Fibroblast of upper back skin (primary cell): ENCODE measurements around the gene TXNL4A.

Source experiments
- DNase-seq: peaks from one replicate; pipeline ENCODE4 v3.0.0-alpha.2; 2013

Gene TXNL4A

GRCh38 chr18:79932907-79933306, 55.5 kb downstream of the TXNL4A start:
- no peak for DNase-seq

GRCh38 chr18:79931475-79931874, 56.9 kb downstream of the TXNL4A start:
- DNase-seq: no peak

- no peak for DNase-seq
Observed at GRCh38 chr18:79930020-79930642, 58.2 kb downstream of the TXNL4A start.

- DNase-seq: no peak
Observed at GRCh38 chr18:79928563-79928960, 59.8 kb downstream of the TXNL4A start.

GRCh38 chr18:79927607-79928562, 60.5 kb downstream of the TXNL4A start:
- no peak for DNase-seq

- no peak for DNase-seq
Observed at GRCh38 chr18:79926715-79927606, 61.4 kb downstream of the TXNL4A start.

- DNase-seq: no peak
Observed at GRCh38 chr18:79926306-79926705, 62.1 kb downstream of the TXNL4A start.

GRCh38 chr18:79924814-79925731, 63.3 kb downstream of the TXNL4A start:
- DNase-seq: no peak

- no peak for DNase-seq
Observed at GRCh38 chr18:79923896-79924585, 64.3 kb downstream of the TXNL4A start.

GRCh38 chr18:79922971-79923411, 65.4 kb downstream of the TXNL4A start:
- no peak for DNase-seq

- no peak for DNase-seq
Observed at GRCh38 chr18:79921984-79922965, 66.1 kb downstream of the TXNL4A start.
